PC-3 (cell line): ENCODE measurements around the gene APOE. TPM values are rescaled to one million over a fixed set of nuclear protein-coding genes. Genes with fewer than 3 reads are reported as not detected.

Experiments
- ATAC-seq: fragments of 200-7000 bp; cut with Tn5 transposase; 2 replicates; pipeline ENCODE4 v1.9.1; 2020; ENCODE audit warnings: mild to moderate bottlenecking, moderate library complexity
- BruUV-seq: library from RNA; stranded (reverse); fragments of 400-500 nt; replicated peaks from 2 replicates; lab custom pipeline; 2021; lab: Mats Ljungman, UMichigan
- CTCF ChIA-PET: fragments of 300-600 bp; sonication (Branson Sonifier 250); formaldehyde crosslinking; loops from one replicate; lab custom pipeline; 2022; ENCODE audit warnings: antibody characterized with exemption; lab: Charles Lee
- POLR2A ChIA-PET: fragments of 300-600 bp; sonication (Branson Sonifier 250); formaldehyde crosslinking; loops from one replicate; lab custom pipeline; 2022; ENCODE audit warnings: antibody characterized with exemption; ENCODE audit not compliant: unreplicated experiment; lab: Charles Lee
- DNase-seq: peaks from one replicate; pipeline ENCODE4 v3.0.0-alpha.2; 2015
- H2AFZ ChIP-seq: fragments of 300-600 bp; sonication (generic); 2 replicates; pipeline ENCODE4 v1.6.0; 2016; ENCODE audit warnings: antibody characterized with exemption, low read length
- H3F3A ChIP-seq: fragments of 300-600 bp; sonication (generic); one replicate; pipeline ENCODE4 v1.6.0; 2017; ENCODE audit warnings: antibody characterized with exemption, low read length, control low read depth, mild to moderate bottlenecking; ENCODE audit not compliant: unreplicated experiment
- H3K27ac ChIP-seq: fragments of 300-600 bp; sonication (generic); 2 replicates; pipeline ENCODE4 v1.5.1; 2016; ENCODE audit warnings: mild to moderate bottlenecking, low read length
- H3K27me3 ChIP-seq: fragments of 300-600 bp; sonication (generic); 2 replicates; pipeline ENCODE4 v1.6.1; 2016; ENCODE audit warnings: low read length, mixed read lengths
- H3K36me3 ChIP-seq: fragments of 300-600 bp; sonication (generic); 2 replicates; pipeline ENCODE4 v1.6.1; 2016; ENCODE audit warnings: low read depth, mixed run types, low read length, mixed read lengths
- H3K4me1 ChIP-seq: fragments of 300-600 bp; sonication (generic); 2 replicates; pipeline ENCODE4 v1.5.1; 2016; ENCODE audit warnings: low read length; ENCODE audit not compliant: insufficient read depth
- H3K4me2 ChIP-seq: fragments of 300-600 bp; sonication (generic); 2 replicates; pipeline ENCODE4 v1.6.0; 2016; ENCODE audit warnings: low read length
- H3K4me3 ChIP-seq: fragments of 300-600 bp; sonication (generic); 2 replicates; pipeline ENCODE4 v1.5.1; 2016; ENCODE audit warnings: mild to moderate bottlenecking, low read length, mixed read lengths
- H3K79me2 ChIP-seq: fragments of 300-600 bp; sonication (generic); 2 replicates; pipeline ENCODE4 v1.6.1; 2017; ENCODE audit warnings: low read length, mixed read lengths
- H3K9ac ChIP-seq: fragments of 300-600 bp; sonication (generic); 2 replicates; pipeline ENCODE4 v1.6.0; 2016; ENCODE audit warnings: mild to moderate bottlenecking, low read length
- H3K9me2 ChIP-seq: fragments of 300-600 bp; sonication (generic); replicated peaks from 2 replicates; pipeline ENCODE4 v1.6.1; 2016; ENCODE audit warnings: mixed run types, low read length, mixed read lengths
- H3K9me3 ChIP-seq: fragments of 300-600 bp; sonication (generic); 2 replicates; pipeline ENCODE4 v1.6.1; 2016; ENCODE audit warnings: low read length, mixed read lengths
- H4K20me1 ChIP-seq: fragments of 300-600 bp; sonication (generic); 2 replicates; pipeline ENCODE4 v1.6.1; 2016; ENCODE audit warnings: low read length, mixed read lengths
- CTCF ChIP-seq: fragments of 300-600 bp; sonication (generic); conservative IDR thresholded peaks from 2 replicates; pipeline ENCODE4 v1.5.1; 2017; ENCODE audit warnings: antibody characterized with exemption, low read depth, mild to moderate bottlenecking, low read length
- EZH2 ChIP-seq: fragments of 300-600 bp; sonication (generic); IDR thresholded peaks from one replicate; pipeline ENCODE4 v1.6.1; 2017; ENCODE audit warnings: antibody characterized with exemption, mild to moderate bottlenecking, low read length; ENCODE audit not compliant: unreplicated experiment
- EZH2phosphoT487 ChIP-seq: fragments of 300-600 bp; sonication (generic); IDR thresholded peaks from 2 replicates; pipeline ENCODE4 v1.6.1; 2018; ENCODE audit warnings: mild to moderate bottlenecking, antibody characterized with exemption, low read length, borderline replicate concordance
- intact Hi-C: fragments of 100-400 bp; cut with micrococcal nuclease; formaldehyde crosslinking; loops from 2 replicates; pipeline ENCODE4 v1.9.0; 2023
- total RNA-seq: library from RNA; depleted of rRNA; stranded (reverse); fragments of >200 nt; gene quantifications from 2 replicates; pipeline ENCODE4 v1.2.3, GENCODE V29; 2014

Gene APOE
- total RNA-seq, 1 experiment from 2014 or later = 3.6 TPM

GRCh38 chr19:44954649-44955504, 49.3 kb downstream of the APOE start, which contains the start of gene CLPTM1:
Gene CLPTM1 (plus strand): TSS chr19:44955380. CDS start chr19:44955396, 16 bp downstream.
- peak within 1 kb of the TSS; percentile 99 for H3K4me2 ChIP-seq
- TF ChIP-seq EZH2phosphoT487 = no peak
- no peak for TF ChIP-seq EZH2
- TF ChIP-seq CTCF = no peak
- peaks cover 11% of the 10 kb centered on the region; the same call in 1 of the 2 replicates for H3K4me1 ChIP-seq
- peaks cover 22% of the 10 kb centered on the region; the same call in 1 of the 2 replicates for H4K20me1 ChIP-seq
- peak within 1 kb of the TSS; percentile 98 for H2AFZ ChIP-seq
- peak within 1 kb of the TSS; percentile 92 for H3K27ac ChIP-seq
- H3K36me3 ChIP-seq = no peaks in the 10 kb centered on the region
- intact Hi-C loops = no loop called here
- H3K9me2 ChIP-seq = no peaks in the 10 kb centered on the region
- ATAC-seq (peak; percentile 91), DNase-seq (peak; percentile 90)
- CTCF ChIA-PET = no interaction called here
- POLR2A ChIA-PET = interaction anchor here (0.7 kb wide), 1 partner anchor 183 kb away, joined by 3 read pairs; no protein-coding TSS in a partner anchor
- no peaks in the 10 kb centered on the region for H3K27me3 ChIP-seq
- H3K4me3 ChIP-seq = peak within 1 kb of the TSS; percentile 95
- peak within 1 kb of the TSS; percentile 97 for H3K9ac ChIP-seq
- H3K9me3 ChIP-seq = no peaks in the 10 kb centered on the region
- H3K79me2 ChIP-seq = peaks cover 47% of the 10 kb centered on the region
- no peaks in the 10 kb centered on the region for H3F3A ChIP-seq
- BruUV-seq = TSS peak; percentile 95

- CTCF ChIA-PET = interaction anchor here (0.5 kb wide), 1 partner anchor 952 kb away, joined by 4 read pairs; no protein-coding TSS in a partner anchor
- Histone ChIP-seq H4K20me1 (peaks cover 22% of the 10 kb centered on the region; the same call in 1 of the 2 replicates), H3K4me1 (peaks cover 11% of the 10 kb centered on the region; the same call in 1 of the 2 replicates), H3K27ac (no peak overlapping the region), H3K79me2 (peaks cover 56% of the 10 kb centered on the region), H3K27me3 (no peaks in the 10 kb centered on the region), H3K9me3 (no peaks in the 10 kb centered on the region), H3K9me2 (no peaks in the 10 kb centered on the region), H3K4me3 (peak overlapping the region; percentile 95), H3F3A (no peaks in the 10 kb centered on the region), H2AFZ (no peak overlapping the region), H3K4me2 (peak overlapping the region; percentile 89), H3K36me3 (peaks cover 6% of the 10 kb centered on the region; the same call in 1 of the 2 replicates), H3K9ac (peak overlapping the region; percentile 97)
- BruUV-seq = TSS peak; percentile 55
- POLR2A ChIA-PET = no interaction called here
- intact Hi-C loops = no loop called here
- no peak for TF ChIP-seq EZH2
- TF ChIP-seq EZH2phosphoT487 = no peak
- TF ChIP-seq CTCF = no peak
- ATAC-seq = peak; percentile 13
- no peak for DNase-seq
Measured at GRCh38 chr19:44955505-44956439, 50.2 kb downstream of the APOE start.
